ENCODE data around the gene KCNAB1.
A peak's percentile ranks its signal among the peaks of the same experiment; 100 is the strongest.

KCNAB1 gene

DNA sequence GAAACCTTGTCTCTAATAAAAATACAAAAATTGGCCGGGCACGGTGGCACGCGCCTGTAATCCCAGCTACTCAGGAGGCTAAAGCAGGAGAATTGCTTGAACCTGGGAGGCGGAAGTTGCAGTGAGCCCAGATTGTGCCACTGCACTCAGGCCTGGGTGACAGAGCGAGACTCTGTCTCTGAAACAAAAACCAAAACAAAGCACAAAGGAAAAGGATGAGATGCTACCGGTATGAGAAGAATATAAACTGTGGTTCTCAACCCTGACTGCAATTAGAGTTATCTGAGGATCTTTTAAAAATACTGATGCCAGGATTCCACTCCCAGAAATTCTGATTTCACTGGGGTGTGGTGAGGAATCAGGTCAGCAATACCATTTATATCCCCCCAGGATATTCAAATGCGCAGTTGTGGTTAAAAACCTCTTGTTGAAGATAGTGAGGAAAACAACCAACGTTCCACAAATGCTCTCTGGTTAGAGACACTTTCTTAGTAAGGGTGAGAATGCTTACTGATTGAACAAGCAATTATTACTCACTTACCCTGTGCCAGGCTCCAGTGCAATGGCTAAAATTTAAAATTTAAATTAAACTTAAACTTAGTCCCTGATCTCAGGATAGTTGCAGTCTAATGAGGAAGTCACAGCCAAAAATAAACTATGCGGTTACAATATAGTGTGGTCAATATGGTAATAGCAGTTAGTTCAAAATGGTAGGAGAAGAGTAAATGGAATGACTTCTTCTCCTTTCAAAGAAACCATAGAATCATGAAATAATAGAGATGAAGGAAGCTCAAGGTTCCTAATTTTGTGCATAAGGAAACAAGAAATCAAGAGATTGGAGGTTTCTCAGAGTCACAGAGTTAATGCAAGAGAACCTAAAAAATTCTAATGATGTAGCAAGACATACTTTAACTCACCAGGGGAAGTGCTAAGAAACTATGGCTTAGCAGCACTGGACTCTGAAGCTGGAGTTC is 325.0 kb downstream of the KCNAB1 start:
- no peaks in the 10 kb centered on the region for H3F3A ChIP-seq (ENCODE audit: low read depth)
- H3K4me1 ChIP-seq (ENCODE audit: insufficient read depth, low read length, poor library complexity, severe bottlenecking) = no peaks in the 10 kb centered on the region
- no peaks in the 10 kb centered on the region for H4K20me1 ChIP-seq (ENCODE audit: insufficient read depth, low read length, poor library complexity, severe bottlenecking)
- H3K79me2 ChIP-seq (ENCODE audit: insufficient read depth, low read length) = no peaks in the 10 kb centered on the region
- H3K4me2 ChIP-seq (ENCODE audit: low read depth, low read length, poor library complexity, severe bottlenecking) = no peak overlapping the region
- H3K36me3 ChIP-seq (ENCODE audit: insufficient read depth, low read length) = no peaks in the 10 kb centered on the region
- H3K9ac ChIP-seq (ENCODE audit: low read depth, low read length, poor library complexity, severe bottlenecking) = no peak overlapping the region
- H2AFZ ChIP-seq (ENCODE audit: low read length) = no peak overlapping the region
- H3K27me3 ChIP-seq (ENCODE audit: insufficient read depth, low read length, poor library complexity, severe bottlenecking) = no peaks in the 10 kb centered on the region
- no peak overlapping the region for H3K4me3 ChIP-seq (ENCODE audit: low read length, poor library complexity, severe bottlenecking)
- TF ChIP-seq, protein P1, sequence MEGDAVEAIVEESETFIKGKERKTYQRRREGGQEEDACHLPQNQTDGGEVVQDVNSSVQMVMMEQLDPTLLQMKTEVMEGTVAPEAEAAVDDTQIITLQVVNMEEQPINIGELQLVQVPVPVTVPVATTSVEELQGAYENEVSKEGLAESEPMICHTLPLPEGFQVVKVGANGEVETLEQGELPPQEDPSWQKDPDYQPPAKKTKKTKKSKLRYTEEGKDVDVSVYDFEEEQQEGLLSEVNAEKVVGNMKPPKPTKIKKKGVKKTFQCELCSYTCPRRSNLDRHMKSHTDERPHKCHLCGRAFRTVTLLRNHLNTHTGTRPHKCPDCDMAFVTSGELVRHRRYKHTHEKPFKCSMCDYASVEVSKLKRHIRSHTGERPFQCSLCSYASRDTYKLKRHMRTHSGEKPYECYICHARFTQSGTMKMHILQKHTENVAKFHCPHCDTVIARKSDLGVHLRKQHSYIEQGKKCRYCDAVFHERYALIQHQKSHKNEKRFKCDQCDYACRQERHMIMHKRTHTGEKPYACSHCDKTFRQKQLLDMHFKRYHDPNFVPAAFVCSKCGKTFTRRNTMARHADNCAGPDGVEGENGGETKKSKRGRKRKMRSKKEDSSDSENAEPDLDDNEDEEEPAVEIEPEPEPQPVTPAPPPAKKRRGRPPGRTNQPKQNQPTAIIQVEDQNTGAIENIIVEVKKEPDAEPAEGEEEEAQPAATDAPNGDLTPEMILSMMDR (conservative IDR thresholded peaks at IDR 0.05; ENCODE audit: low read length) = no peak
- no peak for TF ChIP-seq EZH2phosphoT487 (IDR thresholded peaks at IDR 0.05; ENCODE audit: borderline replicate concordance)
- no peaks in the 10 kb centered on the region for H3K9me2 ChIP-seq (replicated peaks; ENCODE audit: low read depth, low read length)
- H3K9me3 ChIP-seq (ENCODE audit: insufficient read depth, low read depth, low read length) = no peaks in the 10 kb centered on the region

DNA sequence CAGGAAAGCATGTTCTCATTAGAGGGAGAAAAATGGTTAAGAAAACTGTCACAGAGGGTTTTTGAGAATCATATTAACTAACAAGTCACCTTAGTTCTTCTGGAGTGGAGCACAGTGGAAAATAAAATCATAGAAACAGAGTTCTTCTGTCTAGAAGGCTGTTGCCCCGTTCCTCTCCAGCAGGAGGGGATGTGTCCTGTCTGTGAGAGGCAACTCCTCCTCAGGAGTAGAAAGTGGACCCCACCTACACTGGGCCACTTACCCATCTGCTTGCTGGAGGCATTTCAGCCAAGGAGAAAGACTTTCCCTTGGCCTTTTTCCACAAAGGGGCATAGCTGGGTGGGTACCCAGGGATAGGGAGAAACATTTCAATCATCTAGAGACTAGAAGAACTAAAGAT is 327.9 kb downstream of the KCNAB1 start:
- Histone ChIP-seq H3K27me3 (ENCODE audit: insufficient read depth, low read length, poor library complexity, severe bottlenecking) (no peaks in the 10 kb centered on the region), H2AFZ (ENCODE audit: low read length) (no peak overlapping the region), H3F3A (ENCODE audit: low read depth) (no peaks in the 10 kb centered on the region), H4K20me1 (ENCODE audit: insufficient read depth, low read length, poor library complexity, severe bottlenecking) (no peaks in the 10 kb centered on the region), H3K9me2 (replicated peaks; ENCODE audit: low read depth, low read length) (no peaks in the 10 kb centered on the region), H3K9ac (ENCODE audit: low read depth, low read length, poor library complexity, severe bottlenecking) (no peak overlapping the region), H3K4me1 (ENCODE audit: insufficient read depth, low read length, poor library complexity, severe bottlenecking) (peaks cover 7% of the 10 kb centered on the region), H3K4me3 (ENCODE audit: low read length, poor library complexity, severe bottlenecking) (no peak overlapping the region), H3K79me2 (ENCODE audit: insufficient read depth, low read length) (no peaks in the 10 kb centered on the region), H3K36me3 (ENCODE audit: insufficient read depth, low read length) (no peaks in the 10 kb centered on the region), H3K9me3 (ENCODE audit: insufficient read depth, low read depth, low read length) (no peaks in the 10 kb centered on the region), H3K4me2 (ENCODE audit: low read depth, low read length, poor library complexity, severe bottlenecking) (no peak overlapping the region)
- TF ChIP-seq EZH2phosphoT487 (IDR thresholded peaks at IDR 0.05; ENCODE audit: borderline replicate concordance) = no peak
- TF ChIP-seq, protein P1 (conservative IDR thresholded peaks at IDR 0.05; ENCODE audit: low read length) = peak; percentile 62

DNA sequence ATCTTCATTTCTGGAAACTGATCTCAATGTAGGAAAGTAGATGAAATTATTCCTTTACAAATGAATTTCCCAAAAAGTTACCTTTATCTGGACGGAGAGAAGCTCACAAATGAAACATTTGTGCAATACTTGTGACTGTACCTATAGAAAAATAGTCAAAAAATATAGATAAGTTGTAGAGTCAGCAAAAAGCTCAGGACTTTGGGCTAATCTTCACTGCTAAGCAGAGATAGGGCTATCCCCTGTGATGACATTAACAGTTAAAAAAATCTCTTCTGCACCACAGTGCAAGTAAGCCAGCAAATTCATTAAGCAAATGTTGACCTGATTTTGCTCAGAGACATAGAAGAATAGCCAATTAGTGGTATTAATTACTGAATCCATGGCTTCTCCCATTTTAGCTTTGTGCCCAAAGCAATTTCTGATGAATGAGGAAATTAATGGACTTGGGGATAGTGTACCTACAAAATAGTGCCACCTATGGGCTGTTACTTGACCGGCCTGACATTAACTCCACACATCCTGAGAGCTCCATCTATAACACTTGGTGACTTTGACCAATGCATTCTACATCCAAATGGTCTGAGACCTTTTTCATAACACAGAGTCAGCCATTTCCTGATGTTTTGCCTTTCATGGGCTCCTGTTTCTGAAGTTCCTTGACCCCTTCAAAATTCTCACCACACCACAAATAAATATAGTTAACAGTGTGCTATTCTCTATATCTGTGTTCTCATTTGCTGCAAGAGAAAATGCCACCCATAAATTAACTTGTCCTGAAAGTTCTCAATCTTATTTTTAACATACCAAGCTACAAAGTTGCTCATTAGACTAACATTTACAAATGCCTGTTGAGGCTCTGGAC is 329.6 kb downstream of the KCNAB1 start:
- Histone ChIP-seq H3K9me3 (ENCODE audit: insufficient read depth, low read depth, low read length) (no peaks in the 10 kb centered on the region), H3K4me1 (ENCODE audit: insufficient read depth, low read length, poor library complexity, severe bottlenecking) (peaks cover 12% of the 10 kb centered on the region), H3K36me3 (ENCODE audit: insufficient read depth, low read length) (no peaks in the 10 kb centered on the region), H3F3A (ENCODE audit: low read depth) (no peaks in the 10 kb centered on the region), H3K27me3 (ENCODE audit: insufficient read depth, low read length, poor library complexity, severe bottlenecking) (no peaks in the 10 kb centered on the region), H3K4me3 (ENCODE audit: low read length, poor library complexity, severe bottlenecking) (no peak overlapping the region), H2AFZ (ENCODE audit: low read length) (no peak overlapping the region), H3K4me2 (ENCODE audit: low read depth, low read length, poor library complexity, severe bottlenecking) (no peak overlapping the region), H3K9ac (ENCODE audit: low read depth, low read length, poor library complexity, severe bottlenecking) (no peak overlapping the region), H3K9me2 (replicated peaks; ENCODE audit: low read depth, low read length) (no peaks in the 10 kb centered on the region), H3K79me2 (ENCODE audit: insufficient read depth, low read length) (no peaks in the 10 kb centered on the region), H4K20me1 (ENCODE audit: insufficient read depth, low read length, poor library complexity, severe bottlenecking) (no peaks in the 10 kb centered on the region)
- TF ChIP-seq EZH2phosphoT487 (IDR thresholded peaks at IDR 0.05; ENCODE audit: borderline replicate concordance) = no peak
- TF ChIP-seq, protein P1 (conservative IDR thresholded peaks at IDR 0.05; ENCODE audit: low read length) = peak; percentile 86

Data from Loucy (cell line).